Erythroblast (primary cell): ENCODE data around the gene PITPNM1.
"Not testable (repeated sequence)": the region's sequence is repeated elsewhere in the genome, so short reads cannot be mapped to it uniquely, and the experiment has no call there.

Experiments used
- GATA1 ChIP-seq: IDR thresholded peaks from 2 replicates; pipeline ENCODE4 v1.6.1; 2011; ENCODE audit warnings: low read depth, mild to moderate bottlenecking, control low read depth, low read length, moderate library complexity
- POLR2A ChIP-seq: IDR thresholded peaks from 2 replicates; pipeline ENCODE4 v1.6.1; 2011; ENCODE audit warnings: mild to moderate bottlenecking, low read length

GRCh38 chr11:67476692-67477091 is 28.5 kb downstream of the PITPNM1 start:
- not testable (repeated sequence) for TF ChIP-seq POLR2A, GATA1
